HEK293 (cell line): Measurements from ENCODE around the gene KIAA0825.

ENCODE experiments used
- CTCF ChIA-PET: fragments of 350-600 bp; formaldehyde crosslinking; extraction: SDS; loops from one replicate; lab custom pipeline; 2021; ENCODE audit warnings: antibody characterized with exemption; lab: Yijun Ruan, JAX
- POLR2A ChIA-PET: fragments of 300-600 bp; formaldehyde crosslinking; extraction: SDS; loops from one replicate; lab custom pipeline; 2020; ENCODE audit warnings: antibody characterized with exemption, inconsistent platforms; lab: Yijun Ruan, JAX
- H3K27ac ChIP-seq: fragments of 200-500 bp; sonication (Bioruptor generic); 2 replicates; pipeline ENCODE4 v1.5.1; 2014; ENCODE audit warnings: low read depth, low read length, control low read depth, inconsistent platforms; ENCODE audit errors: extremely low read depth
- H3K36me3 ChIP-seq, 2 experiments: fragments of 200-500 bp in 1 of 2; sonication (Bioruptor generic) in 1 of 2; 1 replicate in 1 of 2; 2 replicates in 1 of 2; pipeline ENCODE4 v1.5.1; 2014 to 2017; ENCODE audit warnings: inconsistent platforms in 2 of 2, low read length in 2 of 2; ENCODE audit not compliant: control insufficient read depth in 2 of 2, insufficient read depth in 1 of 2
- H3K4me1 ChIP-seq: fragments of 200-500 bp; sonication (Bioruptor generic); 2 replicates; pipeline ENCODE4 v1.5.1; 2014; ENCODE audit warnings: mild to moderate bottlenecking, low read length, inconsistent platforms; ENCODE audit not compliant: control insufficient read depth, insufficient read depth
- H3K4me3 ChIP-seq: 2 replicates; pipeline ENCODE4 v1.5.1; 2011; ENCODE audit warnings: low read depth, mild to moderate bottlenecking, control low read depth, low read length, moderate library complexity
- H3K9me3 ChIP-seq: fragments of 200-500 bp; sonication (Bioruptor generic); 2 replicates; pipeline ENCODE4 v1.5.1; 2014; ENCODE audit warnings: low read depth, low read length, inconsistent platforms; ENCODE audit not compliant: control insufficient read depth, insufficient read depth
- OVOL3 ChIP-seq: fragments of 450-650 bp; formaldehyde crosslinking; IDR thresholded peaks from 2 replicates; pipeline ENCODE4 v1.5.1; 2016; ENCODE audit warnings: missing biosample characterization, missing genetic modification characterization
- ZNF10 ChIP-seq: fragments of 450-650 bp; formaldehyde crosslinking; IDR thresholded peaks from 2 replicates; pipeline ENCODE4 v1.5.1; 2017; ENCODE audit warnings: missing biosample characterization, missing genetic modification characterization
- ZNF169 ChIP-seq: fragments of 450-650 bp; formaldehyde crosslinking; IDR thresholded peaks from 2 replicates; pipeline ENCODE4 v1.5.1; 2016; ENCODE audit warnings: missing biosample characterization, missing genetic modification characterization
- ZNF202 ChIP-seq: fragments of 450-650 bp; formaldehyde crosslinking; IDR thresholded peaks from 2 replicates; pipeline ENCODE4 v1.5.1; 2016; ENCODE audit warnings: missing biosample characterization, missing genetic modification characterization, borderline replicate concordance
- ZNF274 ChIP-seq, 2 experiments: fragments of 200-500 bp in 1 of 2; fragments of 450-650 bp in 1 of 2; sonication (Bioruptor generic) in 1 of 2; formaldehyde crosslinking in 1 of 2; IDR thresholded peaks; 2 replicates each; pipeline versions ENCODE4 v1.5.1 to v1.6.1; 2014 to 2016; ENCODE audit warnings: borderline replicate concordance in 1 of 2, inconsistent platforms in 1 of 2, low read length in 1 of 2, missing biosample characterization in 1 of 2, missing genetic modification characterization in 1 of 2
- ZNF324 ChIP-seq: fragments of 450-650 bp; formaldehyde crosslinking; IDR thresholded peaks from 2 replicates; pipeline ENCODE4 v1.5.1; 2016; ENCODE audit warnings: missing biosample characterization, missing genetic modification characterization
- ZNF510 ChIP-seq: fragments of 450-650 bp; formaldehyde crosslinking; IDR thresholded peaks from 2 replicates; pipeline ENCODE4 v1.5.1; 2018; ENCODE audit warnings: mild to moderate bottlenecking, missing genetic modification characterization, missing biosample characterization; ENCODE audit not compliant: insufficient replicate concordance
- ZNF521 ChIP-seq: fragments of 450-650 bp; formaldehyde crosslinking; IDR thresholded peaks from 2 replicates; pipeline ENCODE4 v1.5.1; 2017; ENCODE audit warnings: missing biosample characterization, mild to moderate bottlenecking, missing genetic modification characterization
- ZNF585B ChIP-seq: fragments of 450-650 bp; formaldehyde crosslinking; IDR thresholded peaks from 2 replicates; pipeline ENCODE4 v1.5.1; 2016; ENCODE audit warnings: missing biosample characterization, missing genetic modification characterization
- ZNF596 ChIP-seq: fragments of 450-650 bp; IDR thresholded peaks from 2 replicates; pipeline ENCODE4 v1.5.0; 2018; ENCODE audit warnings: missing biosample characterization, mild to moderate bottlenecking, missing genetic modification characterization, moderate library complexity
- ZNF626 ChIP-seq: fragments of 450-650 bp; sonication (Bioruptor Pico); formaldehyde crosslinking; IDR thresholded peaks from 2 replicates; pipeline ENCODE4 v1.5.1; 2018; ENCODE audit warnings: missing biosample characterization, missing genetic modification characterization, inconsistent platforms
- TF ChIP-seq, protein P1 (sequence below): IDR thresholded peaks from 2 replicates; pipeline ENCODE4 v1.6.1; 2011; ENCODE audit warnings: mild to moderate bottlenecking, low read depth, low read length, borderline replicate concordance
- TF ChIP-seq, protein P2 (sequence below): fragments of 450-650 bp; formaldehyde crosslinking; IDR thresholded peaks from 2 replicates; pipeline ENCODE4 v1.5.1; 2016; ENCODE audit warnings: missing biosample characterization, missing genetic modification characterization
- TF ChIP-seq, protein P3 (sequence below): fragments of 450-650 bp; formaldehyde crosslinking; IDR thresholded peaks from 2 replicates; pipeline ENCODE4 v1.5.1; 2016; ENCODE audit warnings: missing biosample characterization, missing genetic modification characterization, borderline replicate concordance
- TF ChIP-seq, protein P4 (sequence below): fragments of 450-650 bp; formaldehyde crosslinking; conservative IDR thresholded peaks from 2 replicates; pipeline ENCODE4 v1.5.1; 2016; ENCODE audit warnings: low read depth, missing biosample characterization, missing genetic modification characterization
- TF ChIP-seq, protein P5 (sequence below): fragments of 450-650 bp; formaldehyde crosslinking; IDR thresholded peaks from 2 replicates; pipeline ENCODE4 v1.5.1; 2016; ENCODE audit warnings: missing biosample characterization, missing genetic modification characterization

Gene KIAA0825

DNA sequence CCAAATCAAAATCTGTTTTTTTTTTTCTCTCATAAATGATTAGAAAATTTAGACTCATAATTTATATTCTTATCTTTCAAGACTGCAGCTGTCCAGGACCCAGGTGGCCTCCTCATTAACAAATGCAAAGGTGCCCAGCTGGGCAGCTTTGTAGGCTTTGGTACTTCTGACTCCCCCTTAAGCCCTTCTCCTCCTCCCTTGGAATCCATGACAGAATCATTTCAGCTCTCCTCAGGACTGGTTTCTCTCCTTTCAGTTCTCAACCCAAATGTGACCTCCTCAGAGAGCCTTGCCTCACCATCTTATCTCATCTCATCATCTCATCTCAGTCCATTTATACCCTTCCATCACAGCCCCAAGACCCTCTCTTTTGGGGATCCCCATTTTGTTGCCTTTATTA lies 221.7 kb downstream of the KIAA0825 start:
- ChIA-PET POLR2A (interaction anchor here (0.6 kb wide), 1 partner anchor 230 kb away, joined by 4 read pairs; no protein-coding TSS in a partner anchor), CTCF (interaction anchor here (0.7 kb wide), 1 partner anchor 41 kb away, joined by 3 read pairs; no protein-coding TSS in a partner anchor)
- Histone ChIP-seq H3K9me3 (no peaks in the 10 kb centered on the region), H3K27ac (no peak overlapping the region), H3K4me1 (no peaks in the 10 kb centered on the region), H3K4me3 (no peak overlapping the region), H3K36me3 (no peaks in the 10 kb centered on the region)
- TF ChIP-seq, protein P1, sequence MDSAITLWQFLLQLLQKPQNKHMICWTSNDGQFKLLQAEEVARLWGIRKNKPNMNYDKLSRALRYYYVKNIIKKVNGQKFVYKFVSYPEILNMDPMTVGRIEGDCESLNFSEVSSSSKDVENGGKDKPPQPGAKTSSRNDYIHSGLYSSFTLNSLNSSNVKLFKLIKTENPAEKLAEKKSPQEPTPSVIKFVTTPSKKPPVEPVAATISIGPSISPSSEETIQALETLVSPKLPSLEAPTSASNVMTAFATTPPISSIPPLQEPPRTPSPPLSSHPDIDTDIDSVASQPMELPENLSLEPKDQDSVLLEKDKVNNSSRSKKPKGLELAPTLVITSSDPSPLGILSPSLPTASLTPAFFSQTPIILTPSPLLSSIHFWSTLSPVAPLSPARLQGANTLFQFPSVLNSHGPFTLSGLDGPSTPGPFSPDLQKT, result no peak
- TF ChIP-seq ZNF596 (tag by site-specific recombination) (no peak), ZNF202 (tag by site-specific recombination) (no peak), ZNF10 (no peak), ZNF585B (tag by site-specific recombination) (no peak), ZNF169 (tag by site-specific recombination) (no peak), OVOL3 (no peak), ZNF626 (no peak), ZNF324 (no peak), ZNF521 (tag by site-specific recombination) (no peak), ZNF510 (tag by site-specific recombination) (no peak), ZNF274 (IDR thresholded peaks at IDR 0.05; ENCODE audit: low read length) (no peak), ZNF274 (tag by site-specific recombination; IDR thresholded peaks at IDR 0.05; ENCODE audit: borderline replicate concordance) (no peak)
- TF ChIP-seq, protein P2, sequence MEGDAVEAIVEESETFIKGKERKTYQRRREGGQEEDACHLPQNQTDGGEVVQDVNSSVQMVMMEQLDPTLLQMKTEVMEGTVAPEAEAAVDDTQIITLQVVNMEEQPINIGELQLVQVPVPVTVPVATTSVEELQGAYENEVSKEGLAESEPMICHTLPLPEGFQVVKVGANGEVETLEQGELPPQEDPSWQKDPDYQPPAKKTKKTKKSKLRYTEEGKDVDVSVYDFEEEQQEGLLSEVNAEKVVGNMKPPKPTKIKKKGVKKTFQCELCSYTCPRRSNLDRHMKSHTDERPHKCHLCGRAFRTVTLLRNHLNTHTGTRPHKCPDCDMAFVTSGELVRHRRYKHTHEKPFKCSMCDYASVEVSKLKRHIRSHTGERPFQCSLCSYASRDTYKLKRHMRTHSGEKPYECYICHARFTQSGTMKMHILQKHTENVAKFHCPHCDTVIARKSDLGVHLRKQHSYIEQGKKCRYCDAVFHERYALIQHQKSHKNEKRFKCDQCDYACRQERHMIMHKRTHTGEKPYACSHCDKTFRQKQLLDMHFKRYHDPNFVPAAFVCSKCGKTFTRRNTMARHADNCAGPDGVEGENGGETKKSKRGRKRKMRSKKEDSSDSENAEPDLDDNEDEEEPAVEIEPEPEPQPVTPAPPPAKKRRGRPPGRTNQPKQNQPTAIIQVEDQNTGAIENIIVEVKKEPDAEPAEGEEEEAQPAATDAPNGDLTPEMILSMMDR, result no peak
- TF ChIP-seq, protein P3, sequence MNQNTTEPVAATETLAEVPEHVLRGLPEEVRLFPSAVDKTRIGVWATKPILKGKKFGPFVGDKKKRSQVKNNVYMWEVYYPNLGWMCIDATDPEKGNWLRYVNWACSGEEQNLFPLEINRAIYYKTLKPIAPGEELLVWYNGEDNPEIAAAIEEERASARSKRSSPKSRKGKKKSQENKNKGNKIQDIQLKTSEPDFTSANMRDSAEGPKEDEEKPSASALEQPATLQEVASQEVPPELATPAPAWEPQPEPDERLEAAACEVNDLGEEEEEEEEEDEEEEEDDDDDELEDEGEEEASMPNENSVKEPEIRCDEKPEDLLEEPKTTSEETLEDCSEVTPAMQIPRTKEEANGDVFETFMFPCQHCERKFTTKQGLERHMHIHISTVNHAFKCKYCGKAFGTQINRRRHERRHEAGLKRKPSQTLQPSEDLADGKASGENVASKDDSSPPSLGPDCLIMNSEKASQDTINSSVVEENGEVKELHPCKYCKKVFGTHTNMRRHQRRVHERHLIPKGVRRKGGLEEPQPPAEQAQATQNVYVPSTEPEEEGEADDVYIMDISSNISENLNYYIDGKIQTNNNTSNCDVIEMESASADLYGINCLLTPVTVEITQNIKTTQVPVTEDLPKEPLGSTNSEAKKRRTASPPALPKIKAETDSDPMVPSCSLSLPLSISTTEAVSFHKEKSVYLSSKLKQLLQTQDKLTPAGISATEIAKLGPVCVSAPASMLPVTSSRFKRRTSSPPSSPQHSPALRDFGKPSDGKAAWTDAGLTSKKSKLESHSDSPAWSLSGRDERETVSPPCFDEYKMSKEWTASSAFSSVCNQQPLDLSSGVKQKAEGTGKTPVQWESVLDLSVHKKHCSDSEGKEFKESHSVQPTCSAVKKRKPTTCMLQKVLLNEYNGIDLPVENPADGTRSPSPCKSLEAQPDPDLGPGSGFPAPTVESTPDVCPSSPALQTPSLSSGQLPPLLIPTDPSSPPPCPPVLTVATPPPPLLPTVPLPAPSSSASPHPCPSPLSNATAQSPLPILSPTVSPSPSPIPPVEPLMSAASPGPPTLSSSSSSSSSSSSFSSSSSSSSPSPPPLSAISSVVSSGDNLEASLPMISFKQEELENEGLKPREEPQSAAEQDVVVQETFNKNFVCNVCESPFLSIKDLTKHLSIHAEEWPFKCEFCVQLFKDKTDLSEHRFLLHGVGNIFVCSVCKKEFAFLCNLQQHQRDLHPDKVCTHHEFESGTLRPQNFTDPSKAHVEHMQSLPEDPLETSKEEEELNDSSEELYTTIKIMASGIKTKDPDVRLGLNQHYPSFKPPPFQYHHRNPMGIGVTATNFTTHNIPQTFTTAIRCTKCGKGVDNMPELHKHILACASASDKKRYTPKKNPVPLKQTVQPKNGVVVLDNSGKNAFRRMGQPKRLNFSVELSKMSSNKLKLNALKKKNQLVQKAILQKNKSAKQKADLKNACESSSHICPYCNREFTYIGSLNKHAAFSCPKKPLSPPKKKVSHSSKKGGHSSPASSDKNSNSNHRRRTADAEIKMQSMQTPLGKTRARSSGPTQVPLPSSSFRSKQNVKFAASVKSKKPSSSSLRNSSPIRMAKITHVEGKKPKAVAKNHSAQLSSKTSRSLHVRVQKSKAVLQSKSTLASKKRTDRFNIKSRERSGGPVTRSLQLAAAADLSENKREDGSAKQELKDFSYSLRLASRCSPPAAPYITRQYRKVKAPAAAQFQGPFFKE, result no peak
- TF ChIP-seq, protein P4, sequence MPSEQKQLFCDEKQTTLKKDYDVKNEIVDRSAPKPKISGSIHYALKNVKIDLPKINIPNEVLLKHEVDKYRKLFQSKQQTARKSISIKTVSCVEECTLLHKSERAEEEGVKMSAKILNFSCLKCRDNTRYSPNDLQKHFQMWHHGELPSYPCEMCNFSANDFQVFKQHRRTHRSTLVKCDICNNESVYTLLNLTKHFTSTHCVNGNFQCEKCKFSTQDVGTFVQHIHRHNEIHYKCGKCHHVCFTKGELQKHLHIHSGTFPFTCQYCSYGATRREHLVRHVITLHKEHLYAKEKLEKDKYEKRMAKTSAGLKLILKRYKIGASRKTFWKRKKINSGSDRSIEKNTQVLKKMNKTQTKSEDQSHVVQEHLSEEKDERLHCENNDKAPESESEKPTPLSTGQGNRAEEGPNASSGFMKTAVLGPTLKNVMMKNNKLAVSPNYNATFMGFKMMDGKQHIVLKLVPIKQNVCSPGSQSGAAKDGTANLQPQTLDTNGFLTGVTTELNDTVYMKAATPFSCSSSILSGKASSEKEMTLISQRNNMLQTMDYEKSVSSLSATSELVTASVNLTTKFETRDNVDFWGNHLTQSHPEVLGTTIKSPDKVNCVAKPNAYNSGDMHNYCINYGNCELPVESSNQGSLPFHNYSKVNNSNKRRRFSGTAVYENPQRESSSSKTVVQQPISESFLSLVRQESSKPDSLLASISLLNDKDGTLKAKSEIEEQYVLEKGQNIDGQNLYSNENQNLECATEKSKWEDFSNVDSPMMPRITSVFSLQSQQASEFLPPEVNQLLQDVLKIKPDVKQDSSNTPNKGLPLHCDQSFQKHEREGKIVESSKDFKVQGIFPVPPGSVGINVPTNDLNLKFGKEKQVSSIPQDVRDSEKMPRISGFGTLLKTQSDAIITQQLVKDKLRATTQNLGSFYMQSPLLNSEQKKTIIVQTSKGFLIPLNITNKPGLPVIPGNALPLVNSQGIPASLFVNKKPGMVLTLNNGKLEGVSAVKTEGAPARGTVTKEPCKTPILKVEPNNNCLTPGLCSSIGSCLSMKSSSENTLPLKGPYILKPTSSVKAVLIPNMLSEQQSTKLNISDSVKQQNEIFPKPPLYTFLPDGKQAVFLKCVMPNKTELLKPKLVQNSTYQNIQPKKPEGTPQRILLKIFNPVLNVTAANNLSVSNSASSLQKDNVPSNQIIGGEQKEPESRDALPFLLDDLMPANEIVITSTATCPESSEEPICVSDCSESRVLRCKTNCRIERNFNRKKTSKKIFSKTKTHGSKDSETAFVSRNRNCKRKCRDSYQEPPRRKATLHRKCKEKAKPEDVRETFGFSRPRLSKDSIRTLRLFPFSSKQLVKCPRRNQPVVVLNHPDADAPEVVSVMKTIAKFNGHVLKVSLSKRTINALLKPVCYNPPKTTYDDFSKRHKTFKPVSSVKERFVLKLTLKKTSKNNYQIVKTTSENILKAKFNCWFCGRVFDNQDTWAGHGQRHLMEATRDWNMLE (tag by site-specific recombination), result no peak
- TF ChIP-seq, protein P5, sequence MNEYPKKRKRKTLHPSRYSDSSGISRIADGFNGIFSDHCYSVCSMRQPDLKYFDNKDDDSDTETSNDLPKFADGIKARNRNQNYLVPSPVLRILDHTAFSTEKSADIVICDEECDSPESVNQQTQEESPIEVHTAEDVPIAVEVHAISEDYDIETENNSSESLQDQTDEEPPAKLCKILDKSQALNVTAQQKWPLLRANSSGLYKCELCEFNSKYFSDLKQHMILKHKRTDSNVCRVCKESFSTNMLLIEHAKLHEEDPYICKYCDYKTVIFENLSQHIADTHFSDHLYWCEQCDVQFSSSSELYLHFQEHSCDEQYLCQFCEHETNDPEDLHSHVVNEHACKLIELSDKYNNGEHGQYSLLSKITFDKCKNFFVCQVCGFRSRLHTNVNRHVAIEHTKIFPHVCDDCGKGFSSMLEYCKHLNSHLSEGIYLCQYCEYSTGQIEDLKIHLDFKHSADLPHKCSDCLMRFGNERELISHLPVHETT (tag by site-specific recombination), result no peak
